Nephron progenitor cell (in vitro differentiated cells): ENCODE results near the gene SOX4.

Source experiments
- DNase-seq: peaks from one replicate; pipeline ENCODE4 v3.0.0; 2021
- H3K27ac Mint-ChIP-seq: 2 replicates; pipeline ENCODE4 v1.8.0; 2021; ENCODE audit warnings: mild to moderate bottlenecking, moderate library complexity, mixed read lengths
- H3K27me3 Mint-ChIP-seq: 2 replicates; pipeline ENCODE4 v1.8.0; 2021; ENCODE audit warnings: mild to moderate bottlenecking, low read depth, mixed read lengths; ENCODE audit not compliant: poor library complexity
- H3K36me3 Mint-ChIP-seq: 2 replicates; pipeline ENCODE4 v1.8.0; 2021; ENCODE audit warnings: low read depth, mixed read lengths
- H3K4me1 Mint-ChIP-seq: 2 replicates; pipeline ENCODE4 v1.8.0; 2021; ENCODE audit warnings: mixed read lengths
- H3K4me3 Mint-ChIP-seq: 2 replicates; pipeline ENCODE4 v1.8.0; 2021; ENCODE audit warnings: mild to moderate bottlenecking, moderate library complexity, mixed read lengths
- H3K9me3 Mint-ChIP-seq: 2 replicates; pipeline ENCODE4 v1.8.0; 2021; ENCODE audit warnings: mild to moderate bottlenecking, moderate library complexity, mixed read lengths
- TF ChIP-seq, protein P1 (sequence below): fragments of 200-600 bp; sonication (generic); IDR thresholded peaks from 2 replicates; pipeline ENCODE4 v1.5.0; 2021; ENCODE audit warnings: antibody characterized with exemption

The SOX4 gene

GRCh38 chr6:21605166-21605565, 11.6 kb downstream of the SOX4 start:
- peaks cover 40% of the 10 kb centered on the region for H3K36me3 Mint-ChIP-seq
- TF ChIP-seq, protein P1, sequence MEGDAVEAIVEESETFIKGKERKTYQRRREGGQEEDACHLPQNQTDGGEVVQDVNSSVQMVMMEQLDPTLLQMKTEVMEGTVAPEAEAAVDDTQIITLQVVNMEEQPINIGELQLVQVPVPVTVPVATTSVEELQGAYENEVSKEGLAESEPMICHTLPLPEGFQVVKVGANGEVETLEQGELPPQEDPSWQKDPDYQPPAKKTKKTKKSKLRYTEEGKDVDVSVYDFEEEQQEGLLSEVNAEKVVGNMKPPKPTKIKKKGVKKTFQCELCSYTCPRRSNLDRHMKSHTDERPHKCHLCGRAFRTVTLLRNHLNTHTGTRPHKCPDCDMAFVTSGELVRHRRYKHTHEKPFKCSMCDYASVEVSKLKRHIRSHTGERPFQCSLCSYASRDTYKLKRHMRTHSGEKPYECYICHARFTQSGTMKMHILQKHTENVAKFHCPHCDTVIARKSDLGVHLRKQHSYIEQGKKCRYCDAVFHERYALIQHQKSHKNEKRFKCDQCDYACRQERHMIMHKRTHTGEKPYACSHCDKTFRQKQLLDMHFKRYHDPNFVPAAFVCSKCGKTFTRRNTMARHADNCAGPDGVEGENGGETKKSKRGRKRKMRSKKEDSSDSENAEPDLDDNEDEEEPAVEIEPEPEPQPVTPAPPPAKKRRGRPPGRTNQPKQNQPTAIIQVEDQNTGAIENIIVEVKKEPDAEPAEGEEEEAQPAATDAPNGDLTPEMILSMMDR, result no peak
- no peaks in the 10 kb centered on the region for H3K27me3 Mint-ChIP-seq
- H3K4me1 Mint-ChIP-seq, result peaks cover 54% of the 10 kb centered on the region
- H3K4me3 Mint-ChIP-seq, result no peak overlapping the region
- H3K27ac Mint-ChIP-seq, result peak overlapping the region; percentile 2
- peaks cover 31% of the 10 kb centered on the region for H3K9me3 Mint-ChIP-seq
- no peak for DNase-seq

DNA sequence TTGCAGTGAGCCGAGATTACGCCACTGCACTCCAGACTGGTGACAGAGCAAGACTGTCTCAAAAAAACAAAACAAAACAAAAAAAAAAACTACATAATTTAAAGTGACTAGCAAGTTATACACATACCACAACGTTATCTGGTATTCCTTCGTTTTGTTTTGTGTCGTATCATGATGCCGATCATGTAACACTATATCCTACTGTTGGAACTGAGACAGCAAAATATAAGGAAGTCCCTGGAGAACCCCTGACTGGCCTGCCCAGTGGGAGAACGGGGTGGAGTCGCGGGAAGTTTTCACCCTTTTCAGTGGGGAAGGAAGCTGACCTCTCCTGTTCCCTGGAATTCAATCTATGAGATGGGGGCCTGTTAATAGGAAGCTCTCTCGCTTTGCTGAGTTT, 15.1 kb downstream of the SOX4 start:
- peaks cover 26% of the 10 kb centered on the region for H3K9me3 Mint-ChIP-seq
- peaks cover 27% of the 10 kb centered on the region for H3K36me3 Mint-ChIP-seq
- peaks cover 49% of the 10 kb centered on the region for H3K4me1 Mint-ChIP-seq
- DNase-seq, result no peak
- TF ChIP-seq, protein P1, result no peak
- no peak overlapping the region for H3K4me3 Mint-ChIP-seq
- no peaks in the 10 kb centered on the region for H3K27me3 Mint-ChIP-seq
- H3K27ac Mint-ChIP-seq, result peak overlapping the region; percentile 99

DNA sequence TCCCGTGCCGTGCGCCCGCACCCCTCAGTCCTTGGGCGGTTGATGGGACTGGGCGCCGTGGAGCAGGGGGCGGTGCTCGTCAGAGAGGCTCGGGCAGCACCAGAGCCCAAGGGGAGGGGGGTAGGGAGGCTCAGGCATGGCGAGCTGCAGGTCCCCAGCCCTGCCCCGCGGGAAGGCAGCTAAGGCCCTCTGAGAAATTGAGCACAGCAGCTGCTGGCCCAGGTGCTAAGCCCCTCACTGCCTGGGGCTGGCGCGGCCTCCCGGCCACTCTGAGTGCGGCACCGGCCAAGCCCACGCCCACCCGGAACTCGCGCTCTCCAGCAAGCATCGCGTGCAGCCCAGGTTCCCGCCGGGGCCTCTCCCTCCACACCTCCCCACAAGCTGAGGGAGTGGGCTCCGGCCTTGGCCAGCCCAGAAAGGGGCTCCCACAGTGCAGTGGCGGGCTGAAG, 16.4 kb downstream of the SOX4 start:
- no peaks in the 10 kb centered on the region for H3K27me3 Mint-ChIP-seq
- no peak overlapping the region for H3K27ac Mint-ChIP-seq
- H3K9me3 Mint-ChIP-seq, result peaks cover 26% of the 10 kb centered on the region
- H3K4me1 Mint-ChIP-seq, result peaks cover 49% of the 10 kb centered on the region
- no peak for DNase-seq
- H3K36me3 Mint-ChIP-seq, result peaks cover 27% of the 10 kb centered on the region
- no peak overlapping the region for H3K4me3 Mint-ChIP-seq
- TF ChIP-seq, protein P1, result no peak

DNA sequence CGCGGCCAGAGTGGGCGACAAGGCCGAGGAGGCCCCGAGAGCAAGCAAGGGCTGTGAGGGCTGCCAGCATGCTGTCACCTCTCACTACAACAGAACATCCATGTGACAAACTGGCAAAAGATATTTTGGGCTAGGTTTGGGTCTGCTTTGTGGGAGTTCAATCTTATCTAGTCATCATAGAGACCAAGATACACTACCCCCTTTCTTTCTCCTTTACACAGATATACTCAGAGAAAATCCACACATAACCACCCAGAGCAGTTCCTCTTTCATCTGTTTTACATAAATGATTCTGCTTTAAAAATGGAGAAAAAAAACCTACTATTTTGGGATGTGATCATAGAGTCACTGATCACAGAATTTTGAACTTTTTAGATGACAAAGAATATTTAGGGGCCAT, 16.8 kb downstream of the SOX4 start:
- TF ChIP-seq, protein P1, result no peak
- Mint-ChIP-seq H3K27me3 (no peaks in the 10 kb centered on the region), H3K27ac (no peak overlapping the region), H3K4me3 (no peak overlapping the region), H3K36me3 (peaks cover 27% of the 10 kb centered on the region), H3K9me3 (peaks cover 26% of the 10 kb centered on the region), H3K4me1 (peaks cover 49% of the 10 kb centered on the region)
- no peak for DNase-seq

DNA sequence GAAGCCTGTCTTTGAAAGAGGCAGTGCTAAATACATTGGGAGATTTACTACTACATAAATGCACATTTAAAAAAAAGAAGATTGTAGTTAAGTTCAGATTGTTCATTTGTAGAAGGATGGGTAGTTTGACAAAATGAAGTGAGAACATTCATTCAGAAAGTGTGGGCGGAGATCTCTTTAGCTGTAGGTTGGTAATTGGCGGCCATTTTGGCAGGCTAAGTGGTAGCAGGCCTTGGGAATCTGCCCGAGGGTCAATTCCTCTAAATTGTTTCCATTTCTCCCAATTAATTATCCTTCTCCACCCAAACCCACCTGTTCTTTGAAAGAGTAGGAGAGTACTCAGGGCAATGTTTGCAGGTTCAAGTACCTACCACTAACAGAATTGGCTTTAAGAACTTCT, 17.9 kb downstream of the SOX4 start:
- TF ChIP-seq, protein P1, result no peak
- no peak overlapping the region for H3K4me3 Mint-ChIP-seq
- peaks cover 57% of the 10 kb centered on the region for H3K4me1 Mint-ChIP-seq
- no peak for DNase-seq
- H3K27ac Mint-ChIP-seq, result no peak overlapping the region
- H3K36me3 Mint-ChIP-seq, result peaks cover 25% of the 10 kb centered on the region
- no peaks in the 10 kb centered on the region for H3K27me3 Mint-ChIP-seq
- H3K9me3 Mint-ChIP-seq, result peaks cover 26% of the 10 kb centered on the region

GRCh38 chr6:21612067-21612745, 18.7 kb downstream of the SOX4 start:
- TF ChIP-seq, protein P1, result no peak
- peaks cover 19% of the 10 kb centered on the region for H3K9me3 Mint-ChIP-seq

More at GRCh38 chr6:21612067-21612745, 18.7 kb downstream of the SOX4 start:
- Mint-ChIP-seq H3K4me3 (no peak overlapping the region), H3K27me3 (no peaks in the 10 kb centered on the region), H3K27ac (no peak overlapping the region), H3K36me3 (peaks cover 18% of the 10 kb centered on the region), H3K4me1 (peaks cover 50% of the 10 kb centered on the region)
- DNase-seq, result no peak
